AG09319 (cell line): ENCODE data around the gene TIGAR.

Experiments used
- DNase-seq: peaks from one replicate; pipeline ENCODE4 v3.0.0-alpha.2; 2010; ENCODE audit warnings: low read depth; ENCODE audit errors: extremely low read depth
- CTCF ChIP-seq: IDR thresholded peaks from 2 replicates; pipeline ENCODE4 v1.5.1; 2011; ENCODE audit warnings: low read depth, mild to moderate bottlenecking, inconsistent platforms, low read length, moderate library complexity

TIGAR gene

GRCh38 chr12:4393211-4393610, 72.2 kb downstream of the TIGAR start:
- no peak for DNase-seq
- no peak for TF ChIP-seq CTCF

DNA sequence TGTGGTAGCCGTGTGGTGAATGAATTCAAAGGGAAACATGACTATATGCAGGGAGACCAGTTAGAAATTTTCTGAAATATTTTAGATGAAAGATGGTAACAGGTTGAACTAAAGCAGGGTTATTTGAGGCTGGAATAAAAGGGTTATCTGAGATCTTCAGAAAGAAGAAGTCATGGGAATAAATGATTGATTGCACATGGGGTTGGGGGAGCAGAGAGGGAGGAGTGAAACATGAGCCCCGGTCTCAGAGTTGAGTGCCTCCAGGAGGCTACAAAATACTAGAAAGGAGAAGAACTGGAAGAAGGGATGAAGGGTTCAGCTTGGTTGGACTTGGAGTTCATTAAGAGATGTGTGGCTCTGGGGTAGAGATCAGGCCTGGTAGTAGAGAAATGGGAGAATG, 74.8 kb downstream of the TIGAR start:
- no peak for DNase-seq
- no peak for TF ChIP-seq CTCF

DNA sequence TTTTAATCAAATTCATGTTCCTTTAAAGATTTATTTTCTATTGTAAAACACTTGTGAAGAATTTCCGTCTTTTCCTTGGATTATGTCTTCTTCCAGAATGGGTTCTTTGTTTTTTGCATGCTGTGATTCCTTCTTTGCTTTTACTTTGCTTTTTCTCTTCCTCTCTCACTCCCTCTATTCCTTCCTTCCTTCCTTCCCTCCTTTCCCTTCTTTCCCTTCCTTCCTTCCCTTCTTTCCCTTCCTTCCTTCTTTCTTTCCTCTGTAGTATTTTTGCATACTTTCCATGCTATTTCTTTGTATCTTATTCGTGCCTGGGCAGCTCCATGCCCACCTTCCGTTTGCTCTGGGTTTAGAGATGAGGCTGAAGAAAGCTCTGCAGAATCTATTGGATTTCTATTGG, 80.1 kb downstream of the TIGAR start:
- no peak for DNase-seq
- TF ChIP-seq CTCF, result no peak

GRCh38 chr12:4402996-4403395, 82.0 kb downstream of the TIGAR start:
- no peak for TF ChIP-seq CTCF
- DNase-seq, result no peak
